GM19372 (cell line): Measurements from ENCODE around the gene KCNN3.

Source experiments
- ATAC-seq: cut with Tn5 transposase; IDR thresholded peaks from one replicate; pipeline ENCODE4 v1.9.1; 2021; ENCODE audit warnings: mild to moderate bottlenecking, low read depth, moderate library complexity; ENCODE audit not compliant: unreplicated experiment

Gene KCNN3

DNA sequence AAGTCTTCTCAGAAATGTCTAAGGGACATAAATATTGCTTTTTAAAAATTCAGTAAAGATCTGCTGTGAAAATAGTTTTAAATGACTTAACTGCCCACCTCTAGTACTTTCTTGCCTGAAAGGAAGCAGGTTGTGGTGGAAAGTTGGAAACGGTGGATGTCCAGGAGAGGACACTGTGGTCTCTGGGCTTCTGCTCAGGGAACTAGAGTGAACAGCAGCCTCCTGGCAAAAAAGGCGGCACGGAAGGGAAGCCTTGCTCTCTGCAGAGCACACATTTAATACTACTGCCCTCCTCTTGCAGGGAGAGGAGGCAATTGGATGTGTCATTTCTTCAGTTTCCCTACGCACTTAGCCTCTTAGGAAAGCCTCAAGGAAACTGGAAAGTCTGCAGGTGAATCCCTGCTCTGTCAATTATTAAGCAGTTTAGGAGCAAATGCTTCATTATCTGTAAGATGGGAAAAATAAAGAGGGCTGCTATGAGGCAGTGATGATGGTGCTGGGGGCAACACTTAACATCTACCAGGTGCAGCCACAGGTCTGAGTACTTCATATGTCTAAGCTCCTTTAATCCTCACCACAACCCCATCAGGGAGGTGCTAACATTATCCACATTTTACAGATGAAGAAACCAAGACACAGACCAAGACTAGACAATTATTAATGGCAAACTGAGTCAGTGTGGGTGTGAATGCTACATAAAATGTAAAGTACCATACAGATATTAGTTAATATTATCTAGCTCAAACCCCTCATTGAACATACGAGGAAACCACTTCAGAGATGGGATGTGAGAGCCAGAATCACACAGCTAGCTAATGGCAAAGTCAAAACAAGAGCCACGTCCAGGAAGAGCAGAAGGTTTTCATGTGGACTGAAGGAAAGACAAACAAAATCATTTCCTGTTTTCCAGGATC is 153.2 kb downstream of the KCNN3 start:
- no peak for ATAC-seq

DNA sequence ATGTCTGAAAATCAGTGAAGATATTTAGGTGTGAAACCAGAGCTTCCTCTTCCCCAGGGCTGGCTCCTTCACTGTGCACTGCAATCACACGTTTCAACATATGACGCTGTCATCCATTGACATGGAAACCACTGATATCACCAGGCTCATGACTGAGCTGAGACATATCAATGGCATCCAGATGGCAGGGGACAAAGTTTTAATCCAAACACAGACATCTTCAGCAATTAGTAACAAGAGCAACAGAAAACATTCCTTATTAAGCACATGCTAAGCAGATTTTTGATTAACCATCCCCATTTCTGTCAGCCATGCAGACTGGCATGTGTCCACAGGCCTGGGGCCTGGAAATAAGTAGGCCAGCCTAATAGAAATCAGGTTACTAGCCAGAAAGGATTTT is 154.1 kb downstream of the KCNN3 start:
- no peak for ATAC-seq

DNA sequence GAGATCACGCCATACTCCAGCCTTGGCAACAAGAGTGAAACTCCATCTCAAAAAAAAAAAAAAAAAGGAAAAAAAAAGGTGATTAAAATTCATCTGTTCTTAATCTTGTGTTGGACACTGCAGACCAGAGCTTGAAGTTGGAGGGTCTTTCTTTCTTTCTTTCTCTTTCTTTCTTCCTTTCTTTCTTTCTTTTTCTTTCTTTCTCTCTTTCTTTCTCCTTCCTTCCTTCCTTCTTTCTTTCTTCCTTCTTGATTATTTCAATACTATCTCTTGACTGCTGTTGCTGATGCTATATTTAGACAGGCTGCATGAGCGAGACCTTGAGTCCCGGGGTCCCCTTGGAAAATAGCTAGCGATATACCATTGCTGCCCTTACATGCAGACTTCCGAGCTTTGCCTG is 154.7 kb downstream of the KCNN3 start:
- no peak for ATAC-seq

DNA sequence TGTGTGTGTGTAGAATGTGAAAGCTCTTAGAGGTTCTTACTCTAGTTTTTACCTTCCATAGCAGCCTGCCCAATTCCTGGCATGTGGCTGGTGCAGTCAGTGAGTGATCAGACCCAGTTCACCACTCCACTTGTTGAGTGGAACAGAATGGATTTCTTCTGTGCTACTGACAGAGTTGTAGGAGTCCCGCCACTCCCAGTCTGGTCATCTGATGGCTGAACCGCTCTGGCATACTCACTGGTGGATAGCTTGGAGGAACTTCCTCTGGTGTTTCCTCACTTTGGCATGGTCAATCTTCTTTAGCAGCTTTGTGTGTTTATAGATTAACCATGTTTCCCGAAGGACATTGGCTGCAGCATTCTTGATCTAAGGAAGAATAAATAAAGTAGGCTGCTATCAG is 155.4 kb downstream of the KCNN3 start:
- no peak for ATAC-seq

DNA sequence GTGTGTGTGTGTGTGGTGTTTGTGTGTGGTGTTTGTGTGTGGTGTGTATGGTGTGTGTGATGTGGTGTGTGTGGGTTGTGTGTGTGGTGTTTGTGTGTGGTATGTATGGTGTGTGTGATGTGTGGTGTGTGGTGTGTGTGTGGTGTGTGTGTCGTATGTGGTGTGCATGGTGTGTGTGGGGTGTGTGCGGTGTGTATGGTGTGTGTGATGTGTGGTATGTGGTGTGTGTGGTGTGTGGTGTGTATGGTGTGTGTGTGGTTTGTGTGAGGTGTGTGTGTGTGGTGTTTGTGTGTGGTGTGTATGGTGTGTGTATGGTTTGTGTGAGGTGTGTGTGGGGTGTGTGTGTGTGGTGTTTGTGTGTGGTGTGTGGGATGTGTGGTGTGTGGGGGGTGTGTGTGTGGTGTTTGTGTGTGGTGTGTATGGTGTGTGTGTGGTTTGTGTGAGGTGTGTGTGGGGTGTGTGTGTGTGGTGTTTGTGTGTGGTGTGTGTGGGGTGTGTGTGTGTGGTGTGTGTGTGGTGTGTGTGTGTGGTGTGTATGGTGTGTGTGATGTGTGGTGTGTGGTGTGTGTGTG is 155.9 kb downstream of the KCNN3 start:
- no peak for ATAC-seq

DNA sequence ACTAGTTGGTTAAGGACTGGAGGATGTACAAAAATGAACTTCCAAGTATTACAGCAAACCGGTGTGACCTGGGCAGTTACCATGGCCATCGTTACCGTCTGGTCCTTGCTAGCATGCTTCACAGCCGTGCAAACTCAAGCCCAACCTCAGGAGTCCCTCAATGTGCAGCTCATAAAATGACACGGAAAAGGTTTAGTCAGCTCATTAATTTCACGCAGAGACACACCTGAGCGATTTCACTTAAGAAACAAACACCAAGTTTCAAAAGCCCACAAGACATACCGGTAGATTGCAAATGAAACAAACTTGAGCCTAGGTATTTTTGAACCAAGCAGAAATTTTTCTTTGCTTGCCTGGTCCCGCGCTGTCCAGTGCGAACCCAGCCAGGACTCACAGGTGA is 157.1 kb downstream of the KCNN3 start:
- no peak for ATAC-seq

DNA sequence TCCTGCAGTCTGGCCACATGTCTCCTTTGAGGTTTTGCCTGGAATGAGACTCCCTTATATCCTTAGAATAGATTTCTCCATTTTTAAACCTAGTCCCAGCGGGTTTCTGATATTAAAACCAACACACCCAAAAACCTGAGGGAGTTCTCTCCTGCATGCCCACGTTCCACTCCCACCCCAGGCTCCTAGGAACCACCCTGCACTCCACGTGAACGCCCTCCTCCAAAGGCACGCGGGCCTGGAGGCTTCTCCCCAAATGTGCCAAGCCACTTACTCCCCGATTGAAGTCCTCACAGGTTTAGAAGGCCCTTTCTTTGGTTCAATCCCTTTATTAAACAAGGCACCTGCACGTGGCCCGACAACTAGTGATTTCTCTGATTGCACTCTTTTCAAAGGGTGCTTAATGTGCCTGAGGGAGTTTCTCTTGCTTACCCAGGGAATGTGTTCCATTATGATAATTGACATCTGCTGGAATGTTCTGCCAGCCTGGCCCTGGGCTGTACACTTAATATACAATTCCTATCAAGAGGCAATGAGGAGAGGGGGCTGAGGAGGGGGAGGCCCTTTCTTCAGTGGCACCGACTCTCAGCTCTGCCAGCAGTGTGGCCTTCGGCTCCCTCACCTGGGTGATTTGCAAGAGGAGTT is 157.8 kb downstream of the KCNN3 start:
- no peak for ATAC-seq

DNA sequence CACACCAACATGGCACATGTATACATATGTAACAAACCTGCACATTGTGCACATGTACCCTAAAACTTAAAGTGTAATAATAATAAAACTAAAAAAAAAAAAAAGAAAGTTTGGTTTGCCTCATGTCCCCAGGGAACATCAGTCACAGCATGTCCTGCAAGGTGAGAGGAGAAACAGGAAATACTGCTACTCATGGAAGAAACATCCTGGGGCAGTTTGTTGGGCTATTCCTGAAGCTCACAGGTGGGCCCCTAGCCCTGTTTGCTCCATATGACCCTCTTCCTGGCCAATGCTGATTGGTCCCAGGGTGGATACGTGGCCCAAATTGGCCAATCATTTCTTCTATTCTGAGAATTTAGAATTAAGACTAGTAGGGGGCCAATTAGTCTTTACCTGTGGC is 158.7 kb downstream of the KCNN3 start:
- ATAC-seq = no peak

DNA sequence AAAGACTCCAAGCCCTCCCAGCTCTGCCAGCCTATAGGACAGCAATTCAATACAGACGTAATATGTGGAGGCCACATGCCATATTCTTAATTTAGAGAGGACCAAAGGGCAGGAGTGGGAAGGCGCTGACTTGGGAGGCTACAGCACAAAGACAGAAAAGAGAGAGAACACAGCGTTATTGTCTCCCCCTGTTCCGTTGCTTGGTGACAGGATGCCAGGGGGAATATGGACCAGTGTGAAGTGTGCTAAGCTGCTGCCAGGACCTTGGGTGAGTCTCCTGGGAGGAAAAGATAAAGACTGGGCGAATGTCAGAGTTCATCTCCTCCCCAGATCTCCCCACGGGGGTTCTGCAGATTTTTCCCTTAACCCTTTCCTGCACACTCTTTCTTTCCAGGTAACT is 160.0 kb downstream of the KCNN3 start:
- ATAC-seq = no peak

DNA sequence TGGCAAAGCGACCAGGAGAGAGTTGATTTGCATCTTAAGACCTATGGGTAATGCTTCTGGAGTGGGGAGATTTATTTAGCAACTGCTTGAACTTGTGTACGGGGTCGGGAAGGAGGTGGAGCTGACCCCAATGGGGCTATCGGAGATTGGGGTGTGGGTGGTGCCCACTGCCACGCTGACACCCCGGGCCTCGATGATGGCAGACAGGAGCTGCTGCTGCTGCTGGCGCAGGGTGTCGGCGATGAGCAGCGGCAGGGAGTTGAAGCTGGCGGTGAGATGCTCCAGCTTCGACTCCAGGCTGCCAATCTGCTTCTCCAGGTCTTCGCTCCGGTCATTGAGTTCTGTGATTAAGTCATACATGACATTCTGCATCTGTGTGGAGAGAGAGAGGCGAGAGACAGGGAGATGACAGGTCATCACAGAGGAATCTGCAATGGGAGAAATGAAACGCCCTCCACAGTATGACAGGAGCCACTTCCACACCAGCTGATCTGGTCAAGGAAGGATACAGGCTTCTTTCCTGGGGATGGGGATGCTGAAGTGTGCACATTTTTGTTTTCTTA is 162.1 kb downstream of the KCNN3 start:
- ATAC-seq = no peak

DNA sequence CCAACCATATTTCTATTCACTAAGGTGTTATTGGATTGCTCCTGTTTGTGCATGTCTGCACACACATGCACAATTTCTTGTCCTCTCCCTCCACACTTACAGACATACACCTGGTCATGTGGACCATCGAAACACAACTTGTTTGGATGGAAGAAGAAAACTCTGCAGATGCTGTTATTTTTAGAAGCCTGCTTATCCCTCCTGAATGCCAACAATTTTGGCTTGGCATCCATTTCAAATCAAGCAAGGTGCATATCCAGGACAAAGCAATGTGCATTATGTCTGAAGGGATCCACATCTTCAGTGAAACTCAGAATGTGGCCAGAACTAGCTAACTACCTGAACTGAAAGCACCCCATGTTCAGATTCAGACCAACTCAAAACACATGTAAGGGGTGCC is 163.2 kb downstream of the KCNN3 start:
- no peak for ATAC-seq

DNA sequence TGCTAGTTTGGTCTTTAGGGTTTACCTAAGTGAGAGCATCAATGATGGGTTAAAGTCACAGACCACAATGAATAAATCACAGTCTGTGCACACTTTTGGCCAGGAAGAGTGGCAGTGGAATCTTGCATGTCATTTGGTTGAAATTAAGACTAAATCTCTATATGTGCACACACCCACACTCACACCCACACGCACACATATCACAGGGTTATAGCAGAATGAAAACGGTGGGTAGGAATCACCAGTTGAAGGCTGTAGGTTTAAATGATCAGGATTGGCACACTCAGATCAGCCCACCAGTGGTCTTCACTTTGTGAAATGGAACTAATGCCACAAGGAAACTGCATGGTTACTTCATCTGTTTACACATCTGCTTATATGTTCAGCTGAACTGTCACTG is 164.5 kb downstream of the KCNN3 start:
- ATAC-seq = no peak

DNA sequence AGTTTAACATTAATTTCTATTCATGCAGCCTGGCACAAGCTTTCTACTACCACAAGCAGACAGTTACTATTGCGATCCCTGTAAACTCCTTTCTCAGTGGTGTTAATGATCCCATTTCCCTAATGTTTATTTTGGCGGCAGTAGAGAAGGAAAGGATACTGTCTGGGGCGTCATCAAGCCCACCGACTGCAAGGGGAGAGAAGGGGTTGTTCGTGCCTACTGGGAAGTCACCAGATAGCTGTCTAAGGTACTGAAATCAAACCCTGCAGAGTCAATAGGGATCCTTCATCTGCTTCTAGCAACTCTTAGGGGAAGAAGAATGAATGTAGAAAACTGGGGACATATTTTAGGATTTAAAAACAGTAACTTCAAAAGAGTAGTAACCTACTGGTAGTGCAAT is 166.9 kb downstream of the KCNN3 start:
- no peak for ATAC-seq

DNA sequence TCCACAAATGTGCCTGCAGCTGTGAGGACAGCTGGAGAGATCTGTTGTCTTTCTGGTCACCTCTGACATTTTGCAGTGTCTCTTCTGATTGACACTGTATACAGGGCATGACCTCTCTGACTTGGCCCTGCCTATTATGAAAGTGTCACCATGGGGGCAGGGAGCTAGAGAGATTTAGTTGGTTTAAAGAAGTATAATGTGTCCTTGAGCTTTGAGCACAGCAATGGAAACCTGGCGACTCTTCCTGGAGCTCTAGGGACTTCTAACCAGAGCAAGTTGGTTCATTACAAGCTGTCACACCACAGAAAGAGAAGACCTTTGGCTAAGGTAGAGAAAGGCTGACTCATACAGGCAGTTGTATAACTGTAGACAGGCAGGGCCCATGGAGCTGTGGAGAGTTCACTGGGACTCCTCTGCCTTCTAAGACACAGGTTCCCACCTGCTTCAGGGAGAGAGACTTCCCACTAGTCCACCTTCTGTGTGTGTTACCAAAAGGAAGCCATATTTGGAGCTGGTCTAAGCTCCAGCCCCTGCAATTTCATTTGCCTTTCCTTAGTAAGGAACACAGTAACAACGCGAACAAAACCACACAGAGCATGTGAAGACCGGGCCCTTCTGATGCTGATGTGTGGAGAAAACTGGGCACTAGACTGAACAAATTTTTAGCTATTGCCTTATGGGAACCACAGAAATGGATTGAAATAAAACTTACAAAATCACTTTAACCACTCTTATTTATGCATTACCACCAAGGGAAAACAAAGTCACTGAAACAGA is 171.6 kb downstream of the KCNN3 start:
- ATAC-seq = no peak

DNA sequence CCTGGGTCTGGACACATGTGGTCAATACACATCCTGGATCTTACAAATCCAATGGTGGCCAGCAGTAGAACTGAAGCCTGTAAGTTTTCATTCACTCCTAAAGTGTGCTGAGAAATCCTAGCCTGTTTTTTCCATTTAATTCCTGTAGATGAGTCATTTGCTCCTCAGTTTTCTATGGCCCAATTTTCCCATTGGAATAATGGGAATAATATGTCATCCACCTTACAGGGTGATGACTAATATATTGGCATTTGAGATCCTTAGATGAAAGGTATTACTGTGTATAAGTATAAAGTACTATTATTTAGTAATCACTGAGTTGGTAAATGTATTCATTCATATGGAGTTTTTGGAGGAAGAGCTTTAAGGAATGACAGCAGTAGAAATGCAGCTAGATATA is 172.4 kb downstream of the KCNN3 start:
- ATAC-seq = no peak

DNA sequence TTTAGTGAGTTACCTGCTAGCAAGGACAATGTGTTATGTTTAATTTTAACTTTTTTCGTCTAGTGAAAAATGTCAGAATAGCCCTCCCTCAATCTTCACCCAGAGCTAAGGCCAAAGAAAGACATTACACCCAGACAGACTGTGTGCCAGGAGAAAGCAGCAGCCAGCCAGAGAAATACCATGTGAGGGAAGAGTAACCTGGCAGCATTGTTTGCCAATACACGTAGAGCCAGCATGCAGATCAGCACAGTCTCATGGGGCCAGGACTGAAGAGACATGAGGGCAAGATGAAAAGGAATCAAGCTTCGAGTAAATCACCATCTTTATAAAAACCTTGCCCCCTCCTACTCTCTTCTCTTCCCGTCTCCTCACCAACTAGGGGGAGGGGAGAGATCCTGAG is 173.6 kb downstream of the KCNN3 start:
- no peak for ATAC-seq

DNA sequence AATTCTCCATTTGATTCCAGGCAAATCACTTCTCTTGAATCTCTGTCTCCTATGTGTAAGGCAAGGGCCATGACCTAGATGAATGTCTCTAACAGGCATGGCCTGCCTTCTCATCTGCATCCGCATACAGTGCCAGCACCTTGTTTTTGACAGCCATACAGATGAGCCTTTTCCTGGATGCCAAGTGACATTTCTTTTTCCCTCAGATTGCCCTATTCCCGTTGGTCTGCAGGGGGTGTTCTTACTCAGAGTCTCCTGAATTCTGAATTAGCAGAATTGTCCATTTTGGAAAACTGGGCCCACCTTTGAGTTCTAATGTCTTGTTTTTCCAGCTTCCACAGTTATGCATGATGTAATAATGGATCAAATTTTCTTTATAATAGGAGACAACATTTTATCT is 174.1 kb downstream of the KCNN3 start:
- ATAC-seq = no peak

DNA sequence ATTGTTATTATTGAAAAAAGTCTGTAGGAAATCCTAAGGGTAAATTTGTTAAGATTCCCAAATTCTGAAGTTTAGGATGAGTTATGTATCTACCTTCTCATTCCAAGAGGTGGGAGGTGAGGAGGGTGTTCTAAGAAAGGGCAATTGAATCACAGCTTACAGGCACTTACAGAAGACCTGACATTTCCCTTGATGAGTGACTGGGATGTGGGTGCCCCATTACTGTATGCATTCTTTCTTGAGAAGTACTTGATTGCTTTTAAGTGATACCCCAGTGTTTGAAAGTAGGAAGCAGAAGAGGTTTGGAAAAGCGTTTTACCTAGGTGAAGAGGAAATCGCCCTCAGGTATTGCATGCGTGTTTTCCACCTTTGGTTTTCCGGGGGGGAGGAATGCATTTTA is 175.1 kb downstream of the KCNN3 start:
- no peak for ATAC-seq

DNA sequence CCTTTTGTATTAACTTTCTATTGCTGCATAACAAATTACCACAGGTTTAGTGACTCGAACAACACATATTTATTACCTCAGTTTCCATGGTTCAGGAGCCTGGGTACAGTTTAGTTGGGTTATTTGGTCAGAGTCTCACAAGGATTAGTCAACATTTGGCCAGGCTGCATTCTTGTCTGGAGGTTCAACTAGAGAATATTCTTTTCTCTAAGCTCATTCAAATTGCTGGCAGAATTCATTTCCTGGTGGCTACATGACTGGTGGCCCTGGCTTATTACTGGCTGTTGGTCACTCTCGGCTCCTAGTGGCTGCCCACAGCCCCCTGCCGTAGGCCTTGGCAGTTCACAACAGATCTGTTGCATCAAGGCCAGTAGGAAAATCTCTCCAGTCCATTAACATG is 181.0 kb downstream of the KCNN3 start:
- ATAC-seq = no peak

DNA sequence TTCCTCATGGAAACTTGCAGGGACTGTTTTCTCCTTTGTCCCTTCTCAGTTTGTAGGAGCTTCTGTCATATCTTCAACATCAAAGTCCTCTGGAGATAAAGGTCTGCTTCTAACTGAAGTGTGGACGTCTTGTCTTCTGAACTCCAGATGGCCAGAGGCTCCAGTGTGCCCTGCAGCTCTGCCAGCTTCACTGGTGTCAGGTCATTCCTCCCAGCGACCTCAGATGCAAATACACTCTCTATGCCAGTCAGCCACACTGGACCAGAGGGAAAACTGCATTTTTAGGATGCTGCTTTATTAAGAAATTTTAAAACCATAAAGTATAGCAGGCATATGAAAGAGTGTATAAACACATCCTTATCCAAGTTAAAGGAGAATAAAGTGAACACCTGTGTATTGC is 183.6 kb downstream of the KCNN3 start:
- no peak for ATAC-seq

DNA sequence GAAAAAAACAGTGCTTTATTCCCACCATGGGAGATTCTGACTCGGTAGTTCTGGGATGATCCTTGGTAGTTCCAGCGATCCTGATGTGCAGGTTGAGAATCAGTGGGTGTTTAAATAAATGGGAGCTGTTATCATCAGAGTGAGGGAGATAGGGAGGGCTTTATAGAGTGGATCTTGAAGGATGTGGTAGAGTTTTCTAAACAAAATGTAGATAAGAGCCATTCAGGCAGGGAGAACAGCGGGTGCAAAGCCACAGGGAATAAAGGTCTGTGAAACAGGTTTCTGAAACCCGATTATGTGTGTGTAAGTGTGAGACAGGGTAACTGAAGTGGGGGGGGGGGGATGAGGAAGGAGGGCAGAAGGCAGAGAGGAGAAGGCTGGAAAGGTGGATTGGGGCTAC is 186.3 kb downstream of the KCNN3 start:
- ATAC-seq = no peak
